Spleen (tissue), 7 donors: ENCODE measurements around the gene ORAI3.

Experiments
- POLR2A ChIP-seq, 3 donors: fragments of 450-650 bp; IDR thresholded peaks; one replicate each; pipeline ENCODE4 v1.5.1; 2017; ENCODE audit warnings: antibody characterized with exemption in 3 of 3, mild to moderate bottlenecking in 1 of 3
- POLR2AphosphoS5 ChIP-seq, 3 donors: sonication (generic); formaldehyde crosslinking; IDR thresholded peaks; one replicate each; pipeline ENCODE4 v1.5.1; 2017; ENCODE audit warnings: antibody characterized with exemption in 3 of 3
- TF ChIP-seq, protein P1 (sequence below), 11 experiments: fragments of 200-600 bp in 7 of 11; fragments of 450-650 bp in 4 of 11; sonication (generic) in 4 of 11; IDR thresholded peaks in 8 of 11; conservative IDR thresholded peaks in 3 of 11; 1 replicate in 7 of 11; 2 replicates in 4 of 11; pipeline versions ENCODE4 v1.4.0 to v1.8.0; 2016 to 2021; ENCODE audit warnings: antibody characterized with exemption in 11 of 11, inconsistent platforms in 4 of 11, mild to moderate bottlenecking in 1 of 11
- donor health status: DM: no; HTN: no; CAD: no; lungs with moderate emphysema.
- donor health status: DM: no; HTN: no; CAD: no.
- donor health status: DM: no; HTN: no; CAD: no.

GRCh38 chr16:30967795-30968194 is 18.9 kb downstream of the ORAI3 start:
- TF ChIP-seq, protein P1, sequence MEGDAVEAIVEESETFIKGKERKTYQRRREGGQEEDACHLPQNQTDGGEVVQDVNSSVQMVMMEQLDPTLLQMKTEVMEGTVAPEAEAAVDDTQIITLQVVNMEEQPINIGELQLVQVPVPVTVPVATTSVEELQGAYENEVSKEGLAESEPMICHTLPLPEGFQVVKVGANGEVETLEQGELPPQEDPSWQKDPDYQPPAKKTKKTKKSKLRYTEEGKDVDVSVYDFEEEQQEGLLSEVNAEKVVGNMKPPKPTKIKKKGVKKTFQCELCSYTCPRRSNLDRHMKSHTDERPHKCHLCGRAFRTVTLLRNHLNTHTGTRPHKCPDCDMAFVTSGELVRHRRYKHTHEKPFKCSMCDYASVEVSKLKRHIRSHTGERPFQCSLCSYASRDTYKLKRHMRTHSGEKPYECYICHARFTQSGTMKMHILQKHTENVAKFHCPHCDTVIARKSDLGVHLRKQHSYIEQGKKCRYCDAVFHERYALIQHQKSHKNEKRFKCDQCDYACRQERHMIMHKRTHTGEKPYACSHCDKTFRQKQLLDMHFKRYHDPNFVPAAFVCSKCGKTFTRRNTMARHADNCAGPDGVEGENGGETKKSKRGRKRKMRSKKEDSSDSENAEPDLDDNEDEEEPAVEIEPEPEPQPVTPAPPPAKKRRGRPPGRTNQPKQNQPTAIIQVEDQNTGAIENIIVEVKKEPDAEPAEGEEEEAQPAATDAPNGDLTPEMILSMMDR (IDR thresholded peaks at IDR 0.05 in 8 of 11, conservative IDR thresholded peaks at IDR 0.05 in 3 of 11): no peak
- no peak for TF ChIP-seq POLR2A (IDR thresholded peaks at IDR 0.05)
- no peak for TF ChIP-seq POLR2AphosphoS5 (IDR thresholded peaks at IDR 0.05)
